ENCODE measurements around the gene NEURL1B. TPM values are rescaled to one million over a fixed set of nuclear protein-coding genes. Genes with fewer than 3 reads are reported as not detected.

Gene NEURL1B
- total RNA-seq, 2 donors from 2014 or later = 9.9 to 12.2 TPM

DNA sequence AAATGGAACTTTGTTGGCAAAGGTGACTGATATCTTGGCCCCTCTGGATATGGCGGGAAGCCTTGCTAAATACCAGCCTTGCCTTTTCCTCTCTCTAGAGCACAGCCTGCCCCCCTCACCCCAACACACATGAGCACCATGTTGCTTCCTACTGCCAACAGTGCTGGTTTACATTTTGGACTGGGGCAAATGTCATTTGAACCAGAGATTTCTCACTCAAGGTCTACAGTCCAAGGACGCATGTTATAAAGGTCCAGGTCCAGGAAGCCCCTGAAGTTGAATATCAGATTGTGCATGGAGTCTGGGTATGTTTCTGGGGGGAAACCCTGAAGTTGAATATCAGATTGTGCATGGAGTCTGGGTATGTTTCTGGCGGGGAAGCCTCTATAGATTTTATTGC, 19.9 kb downstream of the NEURL1B start:
- Histone ChIP-seq H3K36me3 (replicated peaks in 1 of 2; ENCODE audit: insufficient read depth in 1 of 2, low read depth in 2 of 2) (no peaks in the 10 kb centered on the region), H3K9me3 (no peaks in the 10 kb centered on the region), H3K4me3 (no peak overlapping the region), H3K4me1 (peaks cover 41% of the 10 kb centered on the region), H3K27me3 (no peaks in the 10 kb centered on the region), H3K27ac (peak overlapping the region in 3 of 4 donors; percentile 59 to 76 (median 75))
- no peak for DNase-seq
- ATAC-seq = no peak
- TF ChIP-seq POLR2A (IDR thresholded peaks at IDR 0.05) = no peak
- TF ChIP-seq, protein P1, sequence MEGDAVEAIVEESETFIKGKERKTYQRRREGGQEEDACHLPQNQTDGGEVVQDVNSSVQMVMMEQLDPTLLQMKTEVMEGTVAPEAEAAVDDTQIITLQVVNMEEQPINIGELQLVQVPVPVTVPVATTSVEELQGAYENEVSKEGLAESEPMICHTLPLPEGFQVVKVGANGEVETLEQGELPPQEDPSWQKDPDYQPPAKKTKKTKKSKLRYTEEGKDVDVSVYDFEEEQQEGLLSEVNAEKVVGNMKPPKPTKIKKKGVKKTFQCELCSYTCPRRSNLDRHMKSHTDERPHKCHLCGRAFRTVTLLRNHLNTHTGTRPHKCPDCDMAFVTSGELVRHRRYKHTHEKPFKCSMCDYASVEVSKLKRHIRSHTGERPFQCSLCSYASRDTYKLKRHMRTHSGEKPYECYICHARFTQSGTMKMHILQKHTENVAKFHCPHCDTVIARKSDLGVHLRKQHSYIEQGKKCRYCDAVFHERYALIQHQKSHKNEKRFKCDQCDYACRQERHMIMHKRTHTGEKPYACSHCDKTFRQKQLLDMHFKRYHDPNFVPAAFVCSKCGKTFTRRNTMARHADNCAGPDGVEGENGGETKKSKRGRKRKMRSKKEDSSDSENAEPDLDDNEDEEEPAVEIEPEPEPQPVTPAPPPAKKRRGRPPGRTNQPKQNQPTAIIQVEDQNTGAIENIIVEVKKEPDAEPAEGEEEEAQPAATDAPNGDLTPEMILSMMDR (IDR thresholded peaks at IDR 0.05) = no peak
- WGBS, 2 donors = 62 to 80% methylated on average over 3 of the region's 3 CpGs
- intact Hi-C loops (cut with DNase I) = no loop called here

DNA sequence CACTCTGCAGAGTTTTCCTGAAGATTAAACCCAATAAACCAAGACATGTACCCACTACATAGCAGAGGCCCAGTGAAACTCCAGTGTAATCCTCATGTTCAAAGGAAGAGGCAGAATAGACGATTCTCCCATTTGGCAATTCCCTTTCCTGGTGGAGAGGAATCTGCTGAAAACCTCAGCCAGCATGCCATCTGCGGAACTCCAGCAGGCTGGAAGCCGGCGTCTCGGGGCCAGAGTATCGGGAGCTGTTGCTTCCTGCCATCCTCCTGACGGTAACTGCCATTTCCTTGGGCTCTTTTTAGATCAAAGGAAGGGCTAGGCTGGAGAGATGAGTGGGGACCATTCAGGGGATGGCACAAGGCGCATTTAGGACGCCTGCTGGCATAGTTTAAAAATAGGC, 20.5 kb downstream of the NEURL1B start:
- Histone ChIP-seq H3K9me3 (no peaks in the 10 kb centered on the region), H3K27me3 (no peaks in the 10 kb centered on the region), H3K36me3 (replicated peaks in 1 of 2; ENCODE audit: insufficient read depth in 1 of 2, low read depth in 2 of 2) (no peaks in the 10 kb centered on the region), H3K4me1 (peaks cover 41% of the 10 kb centered on the region), H3K4me3 (no peak overlapping the region), H3K27ac (peak overlapping the region in 1 of 4 donors; percentile 9)
- WGBS, 2 donors = 82 to 87% methylated on average over 8 to 9 of the region's 9 CpGs
- TF ChIP-seq POLR2A (IDR thresholded peaks at IDR 0.05) = no peak
- TF ChIP-seq, protein P1 (IDR thresholded peaks at IDR 0.05) = no peak
- intact Hi-C loops (cut with DNase I) = no loop called here
- DNase-seq = no peak
- ATAC-seq = no peak

DNA sequence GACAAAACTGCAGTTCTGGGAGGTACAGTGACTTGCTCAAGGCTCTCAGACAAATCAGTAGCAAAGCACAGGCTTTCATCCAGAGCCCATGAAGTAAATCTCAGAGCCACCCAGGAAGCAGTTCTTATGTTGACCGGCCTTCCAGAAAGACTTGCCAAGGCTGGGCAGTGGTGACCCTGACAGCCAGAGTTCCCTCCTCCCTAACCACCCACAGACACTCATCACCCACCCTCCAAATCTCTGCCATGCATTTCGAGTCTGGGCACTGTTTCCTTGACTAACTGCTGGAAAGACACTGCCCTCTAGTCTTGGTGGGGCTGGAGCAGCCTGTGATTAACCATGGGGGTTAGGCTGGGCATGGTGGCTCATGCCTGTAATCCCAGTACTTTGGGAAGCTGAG, 21.5 kb downstream of the NEURL1B start:
- no peaks in the 10 kb centered on the region for H3K9me3 ChIP-seq
- intact Hi-C loops (cut with DNase I) = no loop called here
- no peak for DNase-seq
- WGBS, 2 donors = 46 to 82% methylated on average over 2 of the region's 2 CpGs
- peaks cover 41% of the 10 kb centered on the region for H3K4me1 ChIP-seq
- H3K36me3 ChIP-seq (replicated peaks in 1 of 2; ENCODE audit: insufficient read depth in 1 of 2, low read depth in 2 of 2) = no peaks in the 10 kb centered on the region
- no peaks in the 10 kb centered on the region for H3K27me3 ChIP-seq
- peak in 1 of 3 donors; percentile 7 for TF ChIP-seq POLR2A (IDR thresholded peaks at IDR 0.05)
- TF ChIP-seq, protein P1 (IDR thresholded peaks at IDR 0.05) = no peak
- no peak overlapping the region for H3K4me3 ChIP-seq
- H3K27ac ChIP-seq = no peak overlapping the region
- no peak for ATAC-seq

DNA sequence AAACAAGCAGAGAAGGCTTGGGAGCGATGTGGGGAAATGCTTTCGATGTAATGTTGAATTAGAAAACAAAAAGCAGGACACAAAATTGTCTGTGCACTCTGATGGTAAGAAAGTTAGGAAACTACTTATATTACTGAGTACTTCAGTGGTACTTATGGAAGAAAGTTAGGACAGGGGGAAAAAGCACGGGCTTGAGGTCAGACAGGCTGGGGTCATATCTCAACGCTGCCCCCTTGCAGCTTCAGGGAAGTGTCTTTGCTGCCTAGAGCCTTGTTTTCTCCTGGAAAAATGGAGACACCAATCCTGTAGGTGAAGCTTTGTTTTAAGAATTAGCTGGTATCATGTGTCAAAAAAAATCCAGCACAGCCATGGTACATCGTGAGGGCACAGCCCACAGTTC, 23.0 kb downstream of the NEURL1B start:
- Histone ChIP-seq H3K4me3 (no peak overlapping the region), H3K9me3 (no peaks in the 10 kb centered on the region), H3K36me3 (replicated peaks in 1 of 2; ENCODE audit: insufficient read depth in 1 of 2, low read depth in 2 of 2) (no peaks in the 10 kb centered on the region), H3K27me3 (no peaks in the 10 kb centered on the region), H3K27ac (no peak overlapping the region), H3K4me1 (peaks cover 31% of the 10 kb centered on the region)
- intact Hi-C loops (cut with DNase I) = no loop called here
- 77 to 80% methylated on average over 5 of the region's 5 CpGs for WGBS, 2 donors
- no peak for TF ChIP-seq POLR2A (IDR thresholded peaks at IDR 0.05)
- TF ChIP-seq, protein P1 (IDR thresholded peaks at IDR 0.05) = no peak
- DNase-seq (no peak), ATAC-seq (no peak)

All from body of pancreas (tissue), 4 donors.